GM19351 (cell line): ENCODE measurements around the gene AMZ1.
A peak's percentile ranks its signal among the peaks of the same experiment; 100 is the strongest.

Experiments
- ATAC-seq: cut with Tn5 transposase; IDR thresholded peaks from one replicate; pipeline ENCODE4 v1.9.1; 2021; ENCODE audit warnings: mild to moderate bottlenecking, moderate library complexity; ENCODE audit not compliant: unreplicated experiment

The AMZ1 gene, protein sequence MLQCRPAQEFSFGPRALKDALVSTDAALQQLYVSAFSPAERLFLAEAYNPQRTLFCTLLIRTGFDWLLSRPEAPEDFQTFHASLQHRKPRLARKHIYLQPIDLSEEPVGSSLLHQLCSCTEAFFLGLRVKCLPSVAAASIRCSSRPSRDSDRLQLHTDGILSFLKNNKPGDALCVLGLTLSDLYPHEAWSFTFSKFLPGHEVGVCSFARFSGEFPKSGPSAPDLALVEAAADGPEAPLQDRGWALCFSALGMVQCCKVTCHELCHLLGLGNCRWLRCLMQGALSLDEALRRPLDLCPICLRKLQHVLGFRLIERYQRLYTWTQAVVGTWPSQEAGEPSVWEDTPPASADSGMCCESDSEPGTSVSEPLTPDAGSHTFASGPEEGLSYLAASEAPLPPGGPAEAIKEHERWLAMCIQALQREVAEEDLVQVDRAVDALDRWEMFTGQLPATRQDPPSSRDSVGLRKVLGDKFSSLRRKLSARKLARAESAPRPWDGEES

DNA sequence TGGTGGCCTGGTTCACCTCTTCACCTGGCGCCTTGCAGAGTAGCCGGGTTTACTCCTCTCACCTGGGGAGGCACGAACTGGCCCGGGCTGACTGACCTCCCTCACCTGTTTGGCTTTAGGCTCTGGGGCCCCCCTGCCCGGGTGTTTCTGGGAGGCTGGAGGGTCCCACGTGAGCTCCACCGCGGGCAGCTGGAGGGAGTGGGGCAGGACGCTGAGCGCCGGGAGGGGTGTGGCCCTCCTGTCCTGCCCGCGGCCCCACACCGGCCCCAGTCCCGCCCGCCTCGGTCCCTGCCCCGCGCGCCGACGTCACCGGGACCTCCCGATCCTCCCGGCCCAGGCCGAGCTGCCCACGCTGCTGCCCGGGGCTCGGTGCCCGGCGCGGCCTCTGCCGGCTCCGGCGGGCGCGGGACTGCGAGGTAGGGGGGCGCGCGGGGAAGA lies at the start of gene AMZ1:
Gene AMZ1, plus strand, starts transcription at position 322 of the 438 bp plus-strand sequence. CDS start 12,250 bp downstream, outside the sequence.
- no peak for ATAC-seq

DNA sequence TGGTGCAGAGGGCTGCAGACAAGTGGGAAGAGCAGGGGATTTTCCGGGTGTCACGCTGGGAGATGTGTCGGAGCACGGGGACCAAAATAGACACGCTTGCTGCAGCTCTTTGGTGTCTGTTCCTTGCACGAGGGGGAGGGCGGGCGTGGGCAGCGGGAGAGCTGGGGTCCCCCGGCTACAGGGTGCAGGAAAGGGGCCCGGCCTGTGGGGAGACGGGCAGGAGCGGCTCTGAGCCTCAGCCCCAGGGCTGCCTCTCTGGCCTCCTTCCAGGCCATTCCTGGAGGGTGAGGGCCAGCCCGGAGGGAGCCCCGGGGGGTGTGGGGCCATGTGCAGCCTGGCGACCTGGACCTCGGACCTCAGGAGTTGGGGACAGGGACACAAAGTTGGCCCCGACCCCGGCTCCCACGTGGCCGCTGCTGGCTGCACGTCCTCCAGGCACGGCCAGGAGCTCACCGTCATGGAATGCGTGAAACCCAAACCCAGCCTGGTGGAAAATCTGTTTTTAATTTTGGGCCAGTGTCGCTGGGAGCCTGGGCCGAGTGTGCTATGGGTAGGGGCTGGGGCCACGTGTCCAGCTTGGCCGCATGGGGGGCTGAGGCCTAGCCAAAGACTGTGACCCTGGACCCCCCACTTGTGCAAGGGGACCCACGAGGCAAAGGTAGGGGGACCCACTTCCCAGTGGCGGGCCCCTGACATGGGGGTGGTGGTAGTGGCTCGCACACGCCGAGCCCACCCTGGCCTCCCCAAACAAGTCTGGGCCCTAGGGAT lies 49.6 kb upstream of the AMZ1 start:
- no peak for ATAC-seq

DNA sequence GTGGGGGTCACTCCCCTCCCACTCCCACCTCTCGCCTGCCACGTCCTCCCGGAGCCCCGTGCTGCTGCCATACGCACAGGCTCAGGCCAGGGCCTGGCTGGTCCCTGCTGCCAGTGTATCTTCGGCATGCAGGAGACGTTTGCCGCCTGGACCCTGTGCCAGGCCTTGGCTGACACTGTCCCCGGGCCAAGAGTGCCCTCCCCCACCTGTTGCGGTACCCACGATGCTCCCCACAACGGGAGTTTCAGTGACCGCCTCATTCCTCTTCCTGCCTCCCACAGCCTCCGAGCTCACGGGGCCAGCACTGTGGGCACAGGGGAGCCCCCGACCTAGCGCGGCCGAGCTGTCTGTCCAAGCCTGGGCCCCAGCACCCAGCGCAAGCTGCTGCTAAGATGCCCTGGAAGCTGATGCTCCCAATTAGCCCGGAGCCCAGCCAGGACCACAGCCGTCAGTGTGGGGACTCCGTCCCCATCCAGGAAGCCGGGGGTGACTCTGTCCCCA lies 48.8 kb upstream of the AMZ1 start:
- ATAC-seq = no peak

DNA sequence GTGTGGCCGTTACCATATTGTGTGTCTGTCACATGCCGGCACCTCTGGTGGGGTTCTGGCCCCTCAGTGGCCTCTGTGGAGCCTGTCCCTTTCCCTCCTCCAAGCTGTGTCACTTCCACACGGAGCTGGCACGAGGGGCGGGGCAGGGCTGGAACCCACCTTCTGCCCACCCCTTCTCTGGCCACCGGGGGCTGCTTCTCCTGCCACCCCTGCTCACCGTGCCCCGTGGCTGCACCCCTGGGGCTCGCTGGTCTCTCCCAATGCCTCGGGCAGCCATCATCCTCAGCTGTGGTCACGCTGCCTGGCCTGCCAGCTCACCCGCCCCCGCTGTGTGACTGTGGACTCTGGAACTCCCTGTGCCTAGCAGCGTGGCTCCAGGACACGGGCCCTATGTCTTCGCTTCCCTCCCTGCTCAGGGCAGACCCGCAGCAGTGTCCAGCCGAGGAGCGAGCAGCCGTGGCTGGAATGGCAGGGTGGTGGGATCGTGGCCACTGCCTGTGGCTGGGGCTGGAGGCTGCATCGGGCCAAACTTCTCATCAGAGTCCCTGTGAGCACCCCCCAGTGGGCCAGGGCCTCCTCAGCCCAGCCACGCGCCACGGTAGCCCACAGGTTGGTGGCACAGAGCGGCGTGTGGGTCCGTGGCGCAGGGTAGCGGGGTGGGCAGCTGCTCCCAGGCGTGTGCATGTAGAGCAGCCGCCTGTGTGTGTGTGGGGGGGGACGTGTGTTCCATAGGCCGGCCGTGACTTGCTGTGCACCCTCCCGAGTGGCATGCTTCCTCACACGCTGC lies 48.1 kb upstream of the AMZ1 start:
- no peak for ATAC-seq

DNA sequence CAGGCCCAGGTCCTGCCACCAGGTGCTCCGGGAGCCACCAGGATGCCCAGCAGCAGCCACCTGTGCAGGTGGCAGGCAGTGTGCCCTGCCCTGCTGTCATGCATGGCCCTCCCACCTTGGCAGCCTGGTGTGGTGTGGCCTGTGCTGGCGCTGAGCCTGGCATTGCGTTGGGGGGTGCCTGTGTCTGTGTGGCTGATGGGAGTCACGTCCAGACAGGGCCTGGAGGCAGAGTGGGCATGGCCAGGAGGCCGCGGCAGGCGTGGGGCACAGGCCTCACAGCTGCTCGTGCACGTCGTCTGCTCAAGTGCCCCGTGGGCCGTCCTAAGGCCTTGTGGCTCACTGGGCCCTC lies 47.5 kb upstream of the AMZ1 start:
- no peak for ATAC-seq

DNA sequence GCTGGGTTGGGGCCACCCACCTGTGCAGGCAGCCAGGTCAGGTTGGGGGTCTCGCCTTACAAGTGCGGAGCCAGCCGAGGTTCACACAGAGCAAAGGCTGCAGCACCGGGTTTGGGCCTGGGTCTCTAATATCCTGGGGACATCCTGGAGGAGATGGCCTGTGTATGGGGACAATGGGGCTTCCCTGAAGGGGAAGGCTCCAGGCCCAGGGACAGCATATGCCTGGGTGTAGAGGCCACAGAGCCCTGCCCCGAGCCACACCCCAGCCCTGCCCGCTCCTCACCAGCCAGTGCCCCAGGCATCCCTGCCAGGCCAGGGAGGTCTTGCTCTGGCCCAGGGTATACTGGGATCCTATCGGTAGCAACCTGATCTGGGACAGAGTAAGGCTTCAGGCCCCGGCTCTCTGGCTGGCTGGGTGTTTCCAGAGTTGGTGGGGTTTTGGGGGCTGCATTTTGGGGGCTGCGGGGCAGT lies 47.1 kb upstream of the AMZ1 start:
- ATAC-seq = no peak

DNA sequence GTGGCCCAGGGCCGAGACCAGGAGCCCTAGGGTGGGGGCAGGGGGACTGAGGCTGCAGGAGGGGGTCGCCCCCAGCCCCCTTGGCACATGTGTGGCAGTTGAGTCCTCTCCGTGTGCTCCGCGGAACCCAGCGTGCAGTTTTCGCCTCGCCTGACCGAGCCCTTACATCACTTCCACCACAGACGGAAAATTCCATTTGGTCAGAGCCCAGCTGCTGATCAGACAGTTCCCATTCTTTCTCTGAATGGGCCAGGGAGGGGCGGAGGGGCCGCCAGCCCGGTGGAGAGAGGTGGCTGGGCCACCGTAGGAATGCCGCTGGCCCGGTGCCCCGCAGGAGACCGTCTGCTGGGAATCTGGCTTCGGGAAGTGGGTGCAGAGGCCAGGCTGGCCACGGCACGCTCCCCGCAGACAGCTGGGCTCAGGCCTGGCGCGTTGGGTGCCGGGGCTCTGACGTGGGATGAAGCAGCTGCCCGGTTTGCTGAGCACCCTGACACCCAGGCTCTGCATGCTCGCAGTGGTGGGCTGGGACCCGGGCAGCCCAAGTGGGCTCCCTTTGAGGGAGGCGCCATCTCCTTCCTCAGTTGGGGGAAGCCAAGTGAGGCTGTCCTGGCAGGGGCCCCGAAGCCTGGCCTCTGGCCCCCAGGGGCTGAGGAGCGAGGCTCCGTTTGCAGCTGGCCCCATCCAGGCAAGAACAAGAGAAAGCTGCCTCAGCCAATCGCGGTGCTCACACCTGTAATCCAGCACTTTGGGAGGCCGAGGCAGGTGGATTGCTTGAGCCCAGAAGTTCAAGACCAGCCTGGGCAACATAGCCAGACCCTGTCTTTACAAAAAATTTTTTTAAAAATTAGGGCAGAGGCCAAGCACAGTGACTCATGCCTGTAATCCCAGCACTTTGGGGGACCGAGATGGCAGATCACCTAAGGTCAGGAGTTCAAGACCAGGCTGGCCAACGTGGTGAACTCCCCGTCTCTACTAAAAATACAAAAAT lies 46.3 kb upstream of the AMZ1 start:
- peak; percentile 46 for ATAC-seq

DNA sequence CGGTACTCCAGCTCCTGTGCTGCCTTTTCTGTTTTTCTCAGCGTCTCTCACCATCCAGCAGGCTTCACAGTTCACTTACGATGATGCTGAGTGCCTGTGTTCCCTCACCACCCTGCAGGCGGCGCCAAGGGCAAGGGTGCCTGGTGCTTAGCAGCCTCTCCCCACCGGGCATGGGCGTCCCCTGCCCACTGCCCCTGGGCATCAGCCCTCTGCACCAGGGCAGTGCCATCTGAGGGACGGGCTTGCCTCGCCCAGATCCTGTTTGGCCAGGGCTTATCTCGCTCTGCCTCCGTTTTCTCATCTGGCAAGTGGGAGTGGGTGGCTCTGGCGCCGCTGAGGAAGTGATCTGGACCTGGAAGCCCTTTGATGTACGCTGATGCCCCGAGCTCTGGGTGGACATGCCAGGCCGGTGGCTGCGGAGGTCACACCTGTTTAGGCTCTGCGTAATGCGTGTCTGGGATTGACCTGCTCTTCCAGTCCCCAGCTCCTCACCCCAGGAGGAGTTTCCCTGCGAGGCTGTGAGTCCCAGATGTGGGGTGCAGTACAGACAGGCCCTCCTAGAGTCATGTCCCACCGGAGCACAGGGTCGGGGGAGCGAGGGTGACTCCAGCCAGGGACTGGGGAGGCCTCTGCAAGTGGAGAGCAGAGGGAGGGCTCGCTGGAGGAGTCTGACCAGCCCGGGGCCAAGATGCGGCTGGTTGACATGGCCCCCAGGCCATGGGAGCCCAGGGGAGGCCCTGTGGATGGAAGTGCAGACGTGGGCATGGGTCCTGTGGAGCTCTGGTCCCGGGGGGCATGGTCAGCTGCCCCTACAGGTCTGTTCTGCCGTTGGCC lies 44.4 kb upstream of the AMZ1 start:
- ATAC-seq = no peak

DNA sequence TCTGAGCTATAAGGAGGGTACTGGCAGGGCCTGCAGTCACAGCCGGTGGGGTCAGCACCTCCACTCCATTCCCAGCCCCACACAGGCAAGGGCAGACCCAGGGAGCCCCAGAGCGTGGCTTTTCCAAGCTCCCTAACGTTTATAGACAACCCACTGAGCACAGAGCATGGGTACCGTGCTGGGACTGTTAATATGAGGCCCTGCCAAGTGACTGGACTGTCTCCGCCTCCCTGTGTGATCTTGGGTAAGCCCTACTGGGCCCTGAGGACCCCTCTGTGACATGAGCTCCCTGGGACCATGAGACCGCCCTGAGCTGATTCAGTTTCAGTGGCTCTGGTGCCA lies 43.8 kb upstream of the AMZ1 start:
- ATAC-seq = no peak

DNA sequence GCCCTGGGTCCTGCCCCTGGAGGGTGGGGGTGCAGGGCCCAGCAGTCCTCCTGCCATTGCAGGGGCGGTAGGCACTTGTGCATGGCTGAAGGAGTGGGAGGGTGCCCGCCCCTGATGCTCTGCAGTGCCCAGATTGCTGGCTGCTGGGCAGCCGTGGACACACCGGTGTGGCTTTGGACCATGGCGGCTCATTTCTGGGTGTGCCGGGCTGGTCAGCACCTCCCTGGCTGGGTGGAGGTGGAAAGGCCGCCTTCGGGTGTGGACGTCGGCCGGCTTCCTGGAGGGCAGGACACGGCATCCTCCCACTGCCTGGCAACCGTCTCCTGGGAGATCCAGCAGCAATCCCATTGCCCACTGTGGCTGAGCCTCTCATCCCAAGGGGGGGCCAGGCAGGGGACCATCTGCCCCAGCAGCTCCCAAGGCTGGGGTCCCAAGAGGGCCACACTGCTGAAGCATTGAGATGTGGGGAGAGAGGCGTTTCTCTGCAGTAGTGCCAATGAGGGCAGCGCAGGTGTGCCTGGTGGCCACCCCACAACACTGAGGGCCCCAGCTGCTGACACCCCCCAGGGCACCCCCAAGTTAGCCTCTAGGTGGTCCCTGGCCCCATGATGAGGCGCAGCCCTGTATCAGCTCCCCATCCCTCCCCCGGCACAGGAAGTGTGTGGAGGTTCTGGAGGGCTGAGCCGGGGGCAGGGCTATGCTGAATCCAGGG lies 43.3 kb upstream of the AMZ1 start:
- ATAC-seq = peak; percentile 36

DNA sequence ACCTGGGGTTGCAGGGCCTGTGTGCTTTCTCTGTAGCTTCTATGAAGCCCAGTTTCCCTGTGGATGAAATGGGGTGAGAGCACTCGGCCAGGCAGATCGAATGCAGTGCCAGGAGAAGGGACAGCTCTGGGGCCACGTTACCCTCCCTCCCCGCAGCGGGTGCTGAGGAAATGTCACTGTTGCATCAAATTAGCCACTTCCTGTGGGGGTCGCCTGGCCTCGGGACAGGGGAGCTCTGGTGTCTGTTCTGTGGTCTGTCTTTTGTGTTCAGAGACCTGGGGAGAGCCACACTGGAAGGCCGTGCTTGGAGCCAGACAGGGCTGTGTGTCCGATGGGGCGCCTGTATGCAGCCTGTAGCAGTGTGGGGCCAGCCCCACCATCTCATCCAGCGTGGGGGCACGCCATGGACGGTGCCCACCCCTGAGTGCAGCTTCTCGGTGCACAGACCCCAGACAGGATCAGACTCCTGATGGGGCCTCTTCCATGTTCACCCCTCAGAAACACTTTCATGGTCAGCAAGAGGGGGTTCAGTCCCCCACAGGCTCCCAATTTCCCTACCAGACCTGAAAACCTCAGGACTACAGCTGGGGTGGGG lies 42.6 kb upstream of the AMZ1 start:
- peak; percentile 57 for ATAC-seq

DNA sequence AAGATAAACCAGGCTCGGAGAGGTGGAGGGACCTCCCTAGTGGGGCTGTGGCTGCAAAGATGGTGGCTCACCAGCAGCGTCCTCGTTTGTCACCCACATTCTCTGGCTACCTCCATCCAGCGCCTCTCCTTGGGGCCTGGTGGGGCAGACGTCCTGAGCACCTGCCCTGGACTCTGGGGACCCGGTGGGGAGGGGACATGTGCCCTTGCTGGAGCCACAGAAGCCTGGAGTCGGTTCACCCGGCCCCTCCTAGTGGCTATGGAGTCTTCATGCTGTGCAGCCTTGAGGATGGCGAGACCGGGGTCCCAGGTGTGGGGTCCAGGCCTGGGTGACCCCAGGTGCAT lies 41.7 kb upstream of the AMZ1 start:
- ATAC-seq = no peak

DNA sequence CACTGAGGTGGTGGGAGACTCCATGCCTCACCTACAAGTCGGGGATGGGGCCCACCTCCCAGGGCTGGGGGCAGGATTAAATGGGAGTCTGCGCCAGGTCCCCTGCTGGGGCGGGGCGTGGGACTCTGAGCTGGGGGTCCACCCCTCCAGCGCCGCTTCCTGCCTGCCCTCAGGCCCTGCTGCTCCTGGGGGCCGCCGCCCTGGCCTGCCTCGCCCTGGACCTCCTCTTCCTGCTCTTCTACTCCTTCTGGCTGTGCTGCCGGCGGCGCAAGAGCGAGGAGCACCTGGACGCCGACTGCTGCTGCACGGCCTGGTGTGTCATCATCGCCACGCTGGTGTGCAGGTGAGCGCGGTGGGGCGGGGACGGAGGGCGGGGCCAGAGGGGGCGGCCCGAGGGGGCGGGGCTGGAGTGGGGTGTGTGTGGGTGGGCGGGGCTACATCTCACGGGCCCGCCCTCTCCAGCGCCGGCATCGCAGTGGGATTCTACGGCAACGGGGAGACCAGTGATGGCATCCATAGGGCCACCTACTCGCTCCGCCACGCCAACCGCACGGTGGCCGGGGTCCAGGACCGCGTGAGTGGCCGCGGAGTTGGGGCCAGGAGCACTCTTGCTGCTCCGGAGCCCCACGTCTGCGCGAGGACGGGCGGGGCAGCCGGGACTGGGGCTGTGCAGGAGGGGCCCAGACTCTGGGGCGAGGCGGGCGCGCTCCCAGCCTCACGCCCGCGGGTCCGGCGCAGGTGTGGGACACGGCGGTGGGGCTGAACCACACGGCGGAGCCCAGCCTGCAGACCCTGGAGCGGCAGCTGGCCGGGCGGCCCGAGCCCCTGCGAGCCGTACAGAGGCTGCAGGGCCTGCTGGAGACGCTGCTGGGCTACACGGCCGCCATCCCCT lies 41.1 kb upstream of the AMZ1 start:
- no peak for ATAC-seq

DNA sequence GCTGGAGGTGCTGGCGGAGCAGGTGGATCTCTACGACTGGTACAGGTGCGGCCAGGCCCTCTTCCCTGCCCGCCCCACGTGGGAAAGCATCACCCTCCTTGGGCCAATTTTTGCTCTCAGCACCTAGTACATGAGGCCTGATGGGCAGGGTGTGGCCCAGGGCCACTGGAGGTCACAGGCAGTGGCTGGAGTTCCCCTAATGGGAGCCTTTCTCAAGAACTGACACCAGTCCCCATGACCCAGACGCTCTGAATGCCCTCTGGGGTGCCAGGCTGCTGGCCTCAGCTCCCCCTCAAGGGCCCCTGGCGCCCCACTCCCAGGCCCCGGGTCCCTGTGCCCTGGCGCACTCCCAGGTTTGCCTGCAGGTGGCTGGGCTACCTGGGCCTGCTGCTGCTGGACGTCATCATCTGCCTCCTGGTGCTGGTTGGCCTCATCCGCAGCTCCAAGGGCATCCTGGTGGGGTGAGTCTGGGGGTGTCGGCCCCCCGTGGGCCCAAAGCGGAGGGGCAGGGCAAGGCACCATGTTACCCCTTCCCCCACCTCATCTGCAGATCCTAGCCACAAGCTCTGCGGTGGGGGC lies 40.3 kb upstream of the AMZ1 start:
- no peak for ATAC-seq

DNA sequence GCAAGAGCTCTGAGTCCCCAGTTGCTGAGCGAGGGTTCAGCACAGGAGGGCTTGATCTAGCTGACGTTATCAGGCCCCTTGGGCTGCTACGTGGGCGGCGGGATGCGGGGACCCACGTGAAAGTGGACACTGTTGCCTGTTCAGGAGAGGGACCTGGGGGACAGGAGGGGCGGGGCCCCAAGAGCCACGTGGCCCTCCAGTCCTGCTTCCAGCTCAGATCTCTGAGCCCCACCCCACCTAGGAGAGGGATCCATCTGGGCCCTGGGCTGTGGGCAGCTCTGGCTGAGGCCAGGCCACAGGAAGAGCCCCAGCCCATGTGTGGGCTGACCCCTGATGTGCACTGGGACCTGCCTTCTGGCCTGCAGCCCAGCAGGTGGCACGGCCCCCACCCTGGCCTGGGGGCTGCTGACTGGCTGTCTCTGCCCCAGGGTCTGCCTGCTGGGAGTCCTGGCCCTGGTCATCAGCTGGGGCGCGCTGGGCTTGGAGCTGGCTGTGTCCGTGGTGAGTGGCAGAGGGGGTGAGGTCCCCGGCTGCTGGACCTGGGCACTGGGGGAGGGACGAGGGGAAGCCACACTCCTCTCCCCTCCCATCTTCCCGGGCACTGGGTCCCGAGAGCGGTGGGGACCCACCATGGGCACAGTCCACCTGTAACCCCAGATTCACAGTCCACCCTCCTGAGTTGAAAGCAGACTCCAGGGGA lies 38.7 kb upstream of the AMZ1 start:
- no peak for ATAC-seq

DNA sequence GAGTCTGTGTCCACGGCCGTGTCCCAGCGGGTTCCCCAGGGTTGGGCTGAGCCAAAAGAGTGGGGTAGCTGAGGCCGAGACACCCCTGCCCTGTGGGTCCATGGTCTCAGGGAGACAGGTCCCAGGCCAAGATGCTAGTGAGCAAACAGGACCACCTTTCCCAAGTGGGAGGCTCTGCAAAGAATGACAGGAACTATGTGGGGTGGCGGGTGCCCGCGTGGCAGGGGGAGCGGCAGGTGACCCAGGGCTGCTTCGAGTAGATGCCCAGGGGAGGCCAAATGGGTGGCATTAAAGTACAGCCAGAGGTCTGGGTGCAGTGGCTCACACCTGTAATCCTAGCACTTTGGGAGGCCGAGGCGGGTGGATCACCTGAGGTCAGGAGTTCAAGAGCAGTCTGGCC lies 38.0 kb upstream of the AMZ1 start:
- ATAC-seq = no peak
